GM19099 (cell line): ENCODE measurements around the gene PPFIBP2.

ENCODE experiments used
- POLR2A ChIP-seq: IDR thresholded peaks from 3 replicates; pipeline ENCODE4 v1.6.1; 2011; ENCODE audit warnings: low read depth; ENCODE audit not compliant: insufficient read length; ENCODE audit errors: extremely low read depth

PPFIBP2 gene

GRCh38 chr11:7515447-7515886, 1.7 kb downstream of the PPFIBP2 start:
- TF ChIP-seq POLR2A = no peak

DNA sequence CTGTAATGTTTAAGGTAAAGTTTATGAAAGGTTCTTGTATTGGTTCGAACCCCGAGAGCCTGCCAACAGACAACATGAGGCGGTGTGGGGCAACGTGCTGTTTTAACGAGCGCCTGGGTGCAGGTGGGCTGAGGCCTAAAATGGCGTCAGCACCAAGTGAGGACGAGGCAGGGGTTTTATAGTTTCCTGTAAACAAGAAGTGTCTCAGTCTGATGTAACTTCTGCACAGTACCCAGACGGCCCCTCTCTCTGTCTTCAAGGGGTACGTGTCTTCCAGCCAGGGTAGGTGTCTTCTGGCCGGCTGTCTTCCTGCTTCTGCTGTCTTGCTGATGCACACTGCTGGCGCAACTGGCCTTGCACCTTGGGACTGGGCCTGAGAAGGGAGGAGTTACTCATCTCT, 2.7 kb downstream of the PPFIBP2 start:
- no peak for TF ChIP-seq POLR2A

- TF ChIP-seq POLR2A = no peak
Measured at GRCh38 chr11:7518811-7519562, 5.2 kb downstream of the PPFIBP2 start.

GRCh38 chr11:7520011-7520942, 6.5 kb downstream of the PPFIBP2 start:
- peak; percentile 49 for TF ChIP-seq POLR2A

DNA sequence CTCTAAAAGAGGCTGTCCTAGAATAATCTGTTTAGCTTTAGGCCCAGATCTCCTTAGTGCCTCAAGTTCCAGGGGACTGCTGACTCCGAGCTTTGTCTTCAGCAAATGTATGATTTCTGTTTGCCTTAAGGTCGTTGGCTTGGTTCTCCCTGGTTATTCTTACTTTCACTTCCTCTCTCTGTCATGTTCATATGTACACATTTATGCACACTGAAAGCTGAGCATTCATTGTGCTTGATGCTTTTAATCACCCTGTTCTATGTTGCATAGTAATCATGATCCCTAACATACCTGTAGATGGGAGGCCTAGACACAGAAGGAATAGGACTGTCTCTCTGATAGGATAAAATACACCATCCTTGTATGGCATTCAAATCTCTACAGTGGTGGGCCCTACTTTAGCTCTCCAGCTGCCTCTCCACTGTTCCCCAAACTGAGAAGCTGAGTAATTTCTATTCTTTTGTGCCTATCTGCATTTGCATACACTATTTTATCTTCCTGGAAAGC, 7.2 kb downstream of the PPFIBP2 start:
- TF ChIP-seq POLR2A = no peak

- TF ChIP-seq POLR2A = no peak
Measured at GRCh38 chr11:7522121-7522520, 8.3 kb downstream of the PPFIBP2 start.

GRCh38 chr11:7522546-7522945, 8.7 kb downstream of the PPFIBP2 start:
- no peak for TF ChIP-seq POLR2A

DNA sequence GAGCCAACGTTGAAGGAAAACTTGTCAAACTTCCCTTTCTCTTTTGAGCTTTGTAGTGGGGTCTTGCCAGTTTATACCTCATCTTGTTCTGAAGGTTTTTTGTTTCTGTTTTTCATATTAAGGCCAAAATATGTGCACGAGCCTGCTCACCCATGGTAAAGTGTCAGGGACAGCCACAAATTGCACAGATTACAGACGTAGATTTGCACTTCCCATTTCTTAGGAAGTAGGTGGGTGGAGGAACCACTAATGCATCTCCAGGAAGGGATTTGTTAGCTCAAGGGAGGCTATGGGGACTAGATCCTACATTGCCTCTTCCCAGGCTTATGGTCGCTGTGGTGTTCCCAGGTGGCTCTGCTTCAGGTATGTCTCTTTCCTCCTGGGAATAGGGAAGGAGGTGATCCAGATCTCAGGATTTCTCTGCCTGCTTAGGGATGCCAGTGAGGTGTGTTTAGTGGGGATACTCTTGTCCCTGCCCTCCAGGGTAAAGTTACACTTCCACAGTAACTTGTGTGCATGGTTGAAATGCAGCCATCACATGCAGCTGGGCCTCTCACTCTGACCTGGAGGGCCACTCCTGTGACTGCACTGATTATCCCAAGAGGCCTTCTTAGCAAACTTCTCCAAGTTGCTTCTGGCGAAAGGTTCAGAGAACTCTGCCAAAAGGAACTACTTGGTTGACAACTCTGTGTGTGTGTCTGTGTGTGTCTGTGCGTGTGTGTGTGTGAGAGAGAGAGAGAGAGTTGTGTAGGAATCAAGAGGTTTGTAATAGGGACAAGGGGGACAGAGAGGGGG, 9.8 kb downstream of the PPFIBP2 start:
- TF ChIP-seq POLR2A = no peak

DNA sequence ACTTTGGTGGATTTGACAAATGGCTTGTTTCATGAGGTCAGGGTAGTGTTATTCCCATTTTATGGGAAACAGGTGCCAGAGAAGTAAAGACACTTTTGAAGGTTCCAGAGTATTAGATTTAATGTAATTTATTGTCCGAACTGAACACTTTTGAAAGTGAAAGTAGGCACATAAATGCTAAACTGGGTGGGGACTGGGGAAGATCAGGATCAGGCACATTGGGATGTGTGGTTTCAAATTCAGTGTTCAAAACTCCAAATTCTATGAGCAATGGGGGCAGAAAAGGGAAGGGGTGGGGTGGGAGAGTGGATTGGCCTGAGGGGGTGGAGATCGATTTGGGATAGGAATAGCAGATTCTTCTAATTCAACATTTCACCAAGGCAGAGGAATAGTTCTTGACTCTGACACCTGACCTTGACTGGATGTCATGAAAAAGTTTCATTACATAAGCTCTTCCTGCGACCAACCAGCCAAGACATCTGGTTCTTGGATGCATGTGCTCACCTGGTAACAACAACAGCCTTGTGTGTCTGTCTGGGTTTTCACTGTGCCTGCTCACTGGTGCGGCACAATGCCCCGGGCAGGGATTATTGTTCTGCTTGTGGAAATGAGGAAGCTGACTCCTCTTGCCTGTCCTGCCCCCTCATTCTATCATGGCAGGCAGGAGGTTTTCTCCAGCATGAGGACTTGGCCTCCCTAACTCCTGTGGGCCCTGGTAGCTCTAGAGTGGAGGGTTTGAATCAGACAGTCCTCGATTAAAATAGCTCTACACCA, 10.8 kb downstream of the PPFIBP2 start:
- no peak for TF ChIP-seq POLR2A

GRCh38 chr11:7525424-7525823, 11.6 kb downstream of the PPFIBP2 start:
- TF ChIP-seq POLR2A = no peak

GRCh38 chr11:7527029-7527428, 13.2 kb downstream of the PPFIBP2 start:
- no peak for TF ChIP-seq POLR2A

GRCh38 chr11:7528514-7529049, 14.8 kb downstream of the PPFIBP2 start:
- TF ChIP-seq POLR2A = no peak

GRCh38 chr11:7530013-7530640, 16.3 kb downstream of the PPFIBP2 start:
- no peak for TF ChIP-seq POLR2A
